ENCODE data around the gene ELOA. TPM values are rescaled to one million over a fixed set of nuclear protein-coding genes. Genes with fewer than 3 reads are reported as not detected.

ELOA gene, protein sequence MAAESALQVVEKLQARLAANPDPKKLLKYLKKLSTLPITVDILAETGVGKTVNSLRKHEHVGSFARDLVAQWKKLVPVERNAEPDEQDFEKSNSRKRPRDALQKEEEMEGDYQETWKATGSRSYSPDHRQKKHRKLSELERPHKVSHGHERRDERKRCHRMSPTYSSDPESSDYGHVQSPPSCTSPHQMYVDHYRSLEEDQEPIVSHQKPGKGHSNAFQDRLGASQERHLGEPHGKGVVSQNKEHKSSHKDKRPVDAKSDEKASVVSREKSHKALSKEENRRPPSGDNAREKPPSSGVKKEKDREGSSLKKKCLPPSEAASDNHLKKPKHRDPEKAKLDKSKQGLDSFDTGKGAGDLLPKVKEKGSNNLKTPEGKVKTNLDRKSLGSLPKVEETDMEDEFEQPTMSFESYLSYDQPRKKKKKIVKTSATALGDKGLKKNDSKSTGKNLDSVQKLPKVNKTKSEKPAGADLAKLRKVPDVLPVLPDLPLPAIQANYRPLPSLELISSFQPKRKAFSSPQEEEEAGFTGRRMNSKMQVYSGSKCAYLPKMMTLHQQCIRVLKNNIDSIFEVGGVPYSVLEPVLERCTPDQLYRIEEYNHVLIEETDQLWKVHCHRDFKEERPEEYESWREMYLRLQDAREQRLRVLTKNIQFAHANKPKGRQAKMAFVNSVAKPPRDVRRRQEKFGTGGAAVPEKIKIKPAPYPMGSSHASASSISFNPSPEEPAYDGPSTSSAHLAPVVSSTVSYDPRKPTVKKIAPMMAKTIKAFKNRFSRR
- polyA plus RNA-seq (ENCODE audit: insufficient read length in 4 of 4), result 10 to 100 TPM; 32.2 to 41.2 (median 36.0) TPM

DNA sequence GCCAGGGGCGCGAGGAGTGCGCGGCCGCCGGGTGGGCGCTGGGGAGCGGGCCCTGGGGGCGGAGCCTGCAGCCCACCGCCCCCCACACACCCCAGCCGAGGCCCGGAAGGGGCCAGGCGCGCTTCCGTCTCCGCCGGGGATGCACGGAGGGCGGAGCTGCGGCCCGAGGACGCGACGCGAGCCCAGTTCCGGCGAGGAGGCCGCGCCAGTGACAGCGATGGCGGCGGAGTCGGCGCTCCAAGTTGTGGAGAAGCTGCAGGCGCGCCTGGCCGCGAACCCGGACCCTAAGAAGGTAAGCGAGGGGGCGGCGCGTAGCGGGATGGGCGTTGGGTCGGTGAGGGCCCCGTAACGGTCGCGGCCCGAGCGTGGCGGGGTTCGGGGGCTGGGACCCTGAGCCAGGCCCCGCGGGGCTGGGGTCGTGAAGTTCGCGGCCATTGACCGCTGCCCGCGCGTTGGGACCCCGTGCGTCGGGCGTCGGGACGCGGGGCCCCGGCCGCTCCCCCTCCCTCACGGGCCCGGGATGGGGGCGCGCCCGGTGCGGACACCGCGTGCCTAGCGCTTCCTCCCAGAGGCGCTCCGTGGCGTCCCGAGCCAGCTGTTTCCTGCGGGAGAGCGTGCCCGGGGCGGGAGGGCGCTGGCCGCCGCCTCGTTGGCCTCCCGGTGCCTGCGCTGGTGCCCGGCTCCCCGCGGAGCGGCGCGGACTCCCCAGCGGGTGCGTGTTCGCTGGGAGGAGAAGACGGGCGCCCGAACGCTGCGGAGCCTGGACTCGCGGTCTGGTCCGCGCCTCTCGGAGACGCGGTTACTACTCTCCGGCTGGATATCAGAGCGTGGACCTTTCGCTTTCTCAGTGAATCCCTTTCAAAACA lies at the start of gene ELOA:
Gene ELOA (plus strand): TSS at position 185 of the 866 bp plus-strand sequence. CDS start 33 bp downstream, at position 218.
- peak in 3 of 4 donors; percentile 66 to 74 (median 69) for DNase-seq (ENCODE audit: low read depth in 4 of 4, low spot score in 3 of 4)

DNA sequence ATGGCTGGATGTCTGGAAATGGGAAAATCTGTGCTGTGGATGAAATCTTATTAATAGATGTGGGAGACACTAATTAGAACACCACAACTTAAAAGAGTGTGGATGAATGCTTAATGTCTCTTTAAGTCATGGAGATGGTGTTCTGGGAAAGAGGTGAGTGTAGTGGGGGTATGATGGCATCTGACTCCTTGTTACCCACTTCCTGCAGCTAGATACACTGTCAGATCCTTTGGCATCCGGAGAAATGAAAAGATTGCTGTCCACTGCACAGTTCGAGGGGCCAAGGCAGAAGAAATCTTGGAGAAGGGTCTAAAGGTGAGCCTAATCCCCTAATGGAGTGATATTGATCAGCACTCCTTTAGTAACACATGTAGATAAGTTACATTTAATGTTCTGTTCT lies 49.7 kb upstream of the ELOA start:
- DNase-seq (ENCODE audit: low read depth in 4 of 4, low spot score in 3 of 4), result no peak

DNA sequence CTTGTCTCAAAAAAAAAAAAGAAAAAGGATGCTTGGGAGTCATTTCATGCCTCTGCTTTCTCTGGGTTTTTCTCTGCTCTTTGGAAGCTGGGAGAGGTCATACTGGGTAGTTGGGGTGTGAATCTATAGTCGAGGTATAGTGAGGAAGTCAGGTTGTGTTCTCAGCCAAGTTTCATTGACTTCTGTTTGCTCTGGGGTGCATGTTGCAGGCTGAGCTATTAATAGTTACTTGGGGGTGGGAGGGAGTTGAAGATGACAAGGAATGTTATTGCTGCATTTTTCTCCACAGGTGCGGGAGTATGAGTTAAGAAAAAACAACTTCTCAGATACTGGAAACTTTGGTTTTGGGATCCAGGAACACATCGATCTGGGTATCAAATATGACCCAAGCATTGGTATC lies 48.9 kb upstream of the ELOA start:
- DNase-seq (ENCODE audit: low read depth in 4 of 4, low spot score in 3 of 4), result no peak

DNA sequence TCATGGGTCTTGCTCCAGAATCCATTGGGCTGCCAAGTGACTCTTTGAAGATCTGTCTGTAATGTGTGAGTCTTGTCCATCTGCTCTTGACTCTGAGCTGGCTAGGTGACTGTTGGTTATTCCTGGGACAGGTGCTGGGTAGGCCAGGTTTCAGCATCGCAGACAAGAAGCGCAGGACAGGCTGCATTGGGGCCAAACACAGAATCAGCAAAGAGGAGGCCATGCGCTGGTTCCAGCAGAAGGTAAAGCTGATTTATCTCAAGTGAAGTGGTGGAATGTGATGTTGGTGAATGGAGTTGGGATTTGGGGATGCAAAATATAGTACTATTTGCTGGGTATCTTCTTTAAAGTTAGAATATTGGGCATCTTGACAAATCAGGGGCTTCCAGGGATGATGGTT lies 47.6 kb upstream of the ELOA start:
- no peak for DNase-seq (ENCODE audit: low read depth in 4 of 4, low spot score in 3 of 4)

DNA sequence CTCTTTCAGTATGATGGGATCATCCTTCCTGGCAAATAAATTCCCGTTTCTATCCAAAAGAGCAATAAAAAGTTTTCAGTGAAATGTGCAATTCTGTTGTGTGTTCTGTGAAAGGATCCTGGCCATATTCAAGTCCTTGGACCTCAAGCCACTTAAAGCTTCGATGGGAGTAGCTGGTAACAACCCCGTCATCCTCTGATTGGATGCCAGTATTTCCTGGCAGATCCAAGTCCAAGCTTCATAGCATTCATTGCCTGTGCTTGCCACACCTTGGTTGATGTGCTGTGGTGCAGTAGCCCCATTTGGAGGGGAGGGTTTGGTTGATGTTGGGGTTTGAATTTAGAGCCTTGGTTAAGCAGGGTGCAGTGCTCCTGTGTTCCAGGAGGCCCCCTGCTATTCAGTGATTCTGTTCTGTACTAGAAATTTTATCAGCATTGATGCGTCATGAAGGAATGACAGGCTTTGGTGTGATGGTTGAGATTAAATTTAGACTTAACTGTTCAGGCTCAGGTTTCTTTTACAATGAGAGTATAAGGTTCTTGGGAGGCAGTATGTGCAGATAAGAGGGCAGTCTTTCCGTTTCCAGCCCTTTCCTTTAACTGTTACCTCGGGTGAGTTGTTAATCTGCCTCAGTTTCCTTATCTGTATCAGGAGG lies 46.8 kb upstream of the ELOA start:
- no peak for DNase-seq (ENCODE audit: low read depth in 4 of 4, low spot score in 3 of 4)

DNA sequence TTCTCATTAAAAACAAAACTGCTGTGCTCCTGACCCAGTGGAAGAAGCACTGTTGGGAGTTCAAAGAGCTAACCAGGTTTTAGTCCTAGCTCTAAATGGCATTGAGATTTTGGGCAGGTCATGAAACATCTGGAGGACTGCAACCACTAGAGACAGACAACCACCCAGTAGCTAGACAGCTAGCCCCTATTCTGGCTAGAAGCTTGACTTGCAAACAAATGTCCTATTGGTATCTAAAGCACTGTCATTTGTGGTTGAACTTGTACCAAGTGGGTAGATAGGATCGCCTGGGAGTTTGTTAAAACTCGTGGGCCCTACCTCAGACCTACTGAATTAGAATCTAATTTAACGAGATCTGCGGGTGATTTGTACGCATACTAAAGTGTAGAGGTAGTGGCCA lies 44.8 kb upstream of the ELOA start:
- no peak for DNase-seq (ENCODE audit: low read depth in 4 of 4, low spot score in 3 of 4)

DNA sequence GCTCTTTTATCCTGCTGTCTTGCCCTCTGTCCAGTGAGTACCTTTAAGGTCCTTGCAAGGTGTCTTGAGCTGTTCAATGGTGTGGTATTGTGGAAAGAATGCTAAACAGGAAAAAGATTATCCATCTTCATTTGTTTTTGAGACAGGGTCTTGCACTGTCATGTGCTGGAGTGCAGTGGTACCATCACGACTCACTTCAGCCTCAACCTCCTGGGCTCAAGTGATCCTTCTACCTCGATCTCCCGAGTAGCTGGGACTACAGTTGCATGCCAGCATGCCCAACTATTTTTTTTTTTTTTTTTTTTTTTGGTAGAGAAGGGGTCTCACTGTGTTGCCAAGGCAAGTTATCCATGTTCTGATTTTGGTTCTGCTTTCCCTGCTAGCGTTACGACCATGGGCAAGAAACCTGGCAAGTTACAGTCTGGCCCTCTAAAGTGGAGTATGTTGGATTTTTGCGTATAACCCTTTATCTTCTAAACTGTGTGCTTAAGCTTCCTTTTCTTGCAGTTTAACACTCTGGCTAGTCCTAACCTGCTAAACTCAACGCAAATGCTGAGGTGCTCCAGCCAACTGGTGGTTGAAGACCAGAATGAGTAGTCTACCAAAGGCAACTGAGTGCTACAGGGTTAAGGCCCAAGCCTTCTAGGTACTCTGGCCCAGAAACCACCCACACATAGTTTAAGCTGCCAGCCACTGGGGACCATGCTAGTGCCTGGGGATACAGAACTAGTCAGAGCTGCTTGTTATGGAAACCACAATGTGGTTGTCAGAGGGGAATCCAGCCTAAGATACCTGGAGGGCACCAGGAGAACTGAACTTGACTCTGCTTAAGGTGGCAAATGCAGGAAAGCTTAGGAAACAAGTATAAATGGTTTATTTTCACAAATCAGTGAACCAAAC lies 43.7 kb upstream of the ELOA start:
- no peak for DNase-seq (ENCODE audit: low read depth in 4 of 4, low spot score in 3 of 4)

DNA sequence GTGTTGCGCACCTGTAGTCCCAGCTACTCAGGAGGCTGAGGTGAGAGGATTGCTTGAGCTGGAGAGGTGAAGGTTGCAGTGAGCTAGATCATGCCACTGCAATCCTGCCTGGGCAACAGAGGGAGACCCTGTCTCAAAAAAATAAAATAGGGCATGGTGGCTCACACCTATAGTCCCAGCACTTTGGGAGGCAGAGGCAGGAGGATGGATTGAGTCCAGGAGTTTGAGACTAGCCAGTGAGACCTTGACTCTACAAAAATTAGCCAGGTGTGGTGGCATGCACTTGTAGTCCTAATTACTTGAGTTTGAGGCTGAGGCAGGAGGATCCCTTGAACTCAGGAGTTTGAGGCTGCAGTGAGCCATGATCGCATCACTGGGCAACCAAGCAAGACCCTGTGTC lies 42.0 kb upstream of the ELOA start:
- DNase-seq (ENCODE audit: low read depth in 4 of 4, low spot score in 3 of 4), result no peak

DNA sequence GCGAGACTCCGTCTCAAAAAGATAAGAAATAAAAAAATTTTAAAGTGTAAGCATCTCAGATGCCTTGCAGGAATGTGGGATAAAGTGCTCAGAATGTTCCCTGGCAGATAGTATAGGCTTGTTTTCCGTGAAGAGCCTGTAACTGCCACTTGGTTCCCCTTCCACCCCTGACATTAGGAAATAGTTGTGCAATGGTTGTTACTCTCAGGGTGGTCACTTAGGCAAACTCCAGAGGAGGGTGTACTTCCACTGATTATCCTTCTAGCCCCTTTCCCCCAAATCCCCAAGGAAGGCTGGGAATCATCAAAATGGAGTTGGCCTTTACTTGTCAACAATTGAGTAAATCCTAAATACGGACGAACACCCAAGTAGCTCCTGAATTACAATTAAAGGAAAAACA lies 41.3 kb upstream of the ELOA start:
- DNase-seq (ENCODE audit: low read depth in 4 of 4, low spot score in 3 of 4), result no peak

DNA sequence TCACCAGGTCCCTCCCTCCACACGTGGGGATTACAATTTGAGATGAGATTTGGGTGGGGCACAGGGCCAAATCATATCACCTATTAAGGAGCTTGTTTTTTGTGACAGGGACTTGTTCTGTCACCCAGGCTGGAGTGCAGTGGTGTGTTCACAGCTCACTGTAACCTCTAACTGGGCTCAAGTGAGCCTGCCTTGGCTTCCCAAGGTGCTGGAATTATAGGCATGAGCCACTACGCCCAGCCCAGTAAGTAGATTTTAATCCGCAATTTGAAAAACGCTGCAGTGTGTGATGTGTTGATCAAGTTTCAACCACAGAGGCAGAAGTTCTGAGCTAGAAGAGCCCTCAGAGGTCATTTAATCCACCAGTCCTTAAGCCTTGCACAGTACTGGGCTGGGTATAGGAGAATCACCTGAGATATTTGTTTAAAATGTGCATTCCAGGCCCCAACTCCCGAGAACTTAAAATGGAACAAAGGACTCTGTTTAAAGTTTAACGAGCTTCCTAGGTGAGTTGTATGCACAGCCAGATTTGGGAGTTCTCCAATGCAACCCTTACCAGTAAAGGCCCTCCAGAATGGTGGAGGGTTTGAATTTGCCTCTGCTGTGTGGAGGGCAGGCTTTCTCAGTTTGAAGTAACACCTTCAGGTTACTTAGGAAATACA lies 38.3 kb upstream of the ELOA start:
- no peak for DNase-seq (ENCODE audit: low read depth in 4 of 4, low spot score in 3 of 4)

DNA sequence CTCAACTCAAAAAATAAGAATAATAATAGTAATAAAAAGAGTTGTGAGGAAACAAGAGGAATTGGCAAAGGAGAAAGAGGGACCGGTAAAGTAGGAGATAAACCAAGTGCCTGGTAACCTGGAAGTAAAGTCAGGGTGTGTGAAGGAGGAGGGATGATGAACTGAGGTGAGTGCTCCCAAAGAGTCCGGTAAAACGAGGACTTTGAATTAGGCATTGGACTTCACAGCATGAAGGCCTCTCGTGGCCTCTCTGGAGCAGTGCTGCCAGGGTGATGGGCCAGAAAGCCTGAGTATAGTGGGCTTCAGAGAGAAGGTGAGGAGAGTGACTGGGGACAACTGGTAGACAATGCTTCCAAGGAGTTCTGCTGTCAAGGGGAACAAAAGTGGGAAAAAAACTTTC lies 34.0 kb upstream of the ELOA start:
- no peak for DNase-seq (ENCODE audit: low read depth in 4 of 4, low spot score in 3 of 4)

DNA sequence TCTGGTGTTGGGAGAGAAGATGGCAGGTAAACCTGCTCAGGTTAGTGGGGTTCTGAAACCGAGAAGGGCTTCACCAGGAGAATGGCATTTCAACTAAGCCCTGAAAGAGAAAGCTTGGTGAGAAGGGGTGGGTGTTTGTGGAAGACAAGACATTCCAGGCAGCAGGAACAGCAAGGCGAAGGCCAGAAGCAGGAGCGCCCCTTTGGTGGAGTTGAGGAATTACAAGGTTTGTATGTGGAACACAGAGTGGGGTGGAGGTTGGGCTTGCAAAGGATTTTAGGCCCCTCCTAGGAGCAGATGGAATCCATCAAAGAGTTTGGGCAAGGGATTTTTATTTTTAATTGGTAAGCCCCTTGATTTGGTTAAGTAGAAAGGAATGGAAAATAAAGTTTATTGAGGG lies 24.8 kb upstream of the ELOA start:
- DNase-seq (ENCODE audit: low read depth in 4 of 4, low spot score in 3 of 4), result peak in 1 of 4 donors; percentile 7

DNA sequence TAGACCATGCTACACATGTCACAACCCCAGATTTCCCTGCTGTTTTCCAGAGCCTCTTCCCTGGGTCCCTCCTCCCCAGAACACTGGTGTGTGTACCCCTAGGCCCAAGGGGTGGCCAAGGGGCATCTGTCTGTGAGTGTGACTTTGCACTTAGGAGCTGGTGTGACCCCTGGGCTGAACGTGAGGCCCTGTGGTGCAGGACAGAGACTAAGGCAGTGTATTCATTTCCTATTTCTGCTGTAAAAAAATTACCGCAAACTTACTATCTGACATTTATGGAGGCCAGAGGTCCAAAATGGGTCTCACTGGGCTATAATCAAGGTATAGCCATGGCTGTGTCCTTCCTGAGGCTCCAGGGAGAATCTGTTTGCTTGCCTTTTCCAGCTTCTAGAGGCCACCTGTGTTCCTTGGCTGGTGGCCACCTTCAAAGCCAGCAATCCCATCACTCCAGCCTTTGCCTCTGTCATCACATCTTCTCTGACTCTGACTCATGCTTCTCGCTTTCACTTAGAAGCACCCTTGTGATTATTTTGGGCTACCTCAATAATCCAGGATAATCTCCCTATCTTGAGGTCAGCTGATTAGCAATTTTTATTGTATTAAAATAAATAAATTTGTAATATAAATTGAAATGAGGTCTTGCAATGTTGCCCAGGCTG lies 24.0 kb upstream of the ELOA start:
- DNase-seq (ENCODE audit: low read depth in 4 of 4, low spot score in 3 of 4), result no peak

DNA sequence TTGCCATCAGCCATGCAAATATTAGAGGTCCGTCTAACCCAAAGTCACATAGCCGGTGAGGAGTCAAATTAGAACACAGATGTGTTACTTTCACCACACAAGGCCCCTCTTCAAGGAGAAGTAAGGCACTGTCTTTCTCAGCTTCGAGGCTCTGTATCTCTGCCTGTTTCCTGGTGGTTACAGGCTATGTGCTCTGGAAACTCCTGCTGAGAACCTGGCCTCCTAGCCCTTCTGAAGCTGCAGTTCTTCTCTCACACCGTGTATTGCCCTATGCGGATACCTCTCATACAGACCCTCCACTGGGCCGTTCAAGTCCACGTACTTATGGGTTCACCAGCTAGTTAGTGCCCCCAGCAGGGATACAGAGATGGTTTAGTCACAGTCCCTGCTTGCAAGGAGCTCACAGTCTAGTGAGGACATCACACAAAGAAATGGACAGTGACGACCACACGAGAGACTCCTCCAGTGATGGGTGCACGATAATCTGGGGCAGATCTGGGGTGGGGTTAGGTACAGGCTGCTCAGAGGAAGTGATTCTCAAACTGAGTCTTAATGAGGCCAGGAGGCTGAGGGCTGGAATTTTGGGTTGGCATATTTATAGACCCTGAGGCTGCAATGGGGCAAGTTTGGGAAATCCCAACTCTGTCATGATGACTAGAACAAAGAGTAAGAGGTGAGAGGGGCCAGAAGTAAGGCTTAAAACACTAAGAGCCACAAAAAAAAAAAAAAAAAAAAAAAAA lies 22.8 kb upstream of the ELOA start:
- DNase-seq (ENCODE audit: low read depth in 4 of 4, low spot score in 3 of 4), result no peak

DNA sequence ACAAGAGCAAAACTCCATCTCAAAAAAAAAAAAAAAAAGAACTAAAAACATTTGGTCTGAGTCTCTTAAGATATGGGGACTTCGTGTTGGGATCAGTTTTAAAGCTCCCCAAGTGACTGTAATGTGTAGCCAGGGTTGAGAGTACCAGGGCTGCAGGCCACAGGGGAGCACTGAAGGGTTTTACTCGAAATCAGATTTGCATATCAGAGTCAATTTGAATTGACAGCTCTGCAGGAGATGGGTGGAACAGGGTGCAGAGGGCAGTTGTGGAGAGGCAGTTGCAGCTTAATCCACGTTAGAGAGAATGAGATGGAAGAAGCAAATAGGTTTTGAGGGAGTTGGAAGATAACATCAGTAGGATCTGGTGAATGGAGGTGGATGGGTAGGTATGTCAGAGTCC lies 20.6 kb upstream of the ELOA start:
- DNase-seq (ENCODE audit: low read depth in 4 of 4, low spot score in 3 of 4), result no peak

DNA sequence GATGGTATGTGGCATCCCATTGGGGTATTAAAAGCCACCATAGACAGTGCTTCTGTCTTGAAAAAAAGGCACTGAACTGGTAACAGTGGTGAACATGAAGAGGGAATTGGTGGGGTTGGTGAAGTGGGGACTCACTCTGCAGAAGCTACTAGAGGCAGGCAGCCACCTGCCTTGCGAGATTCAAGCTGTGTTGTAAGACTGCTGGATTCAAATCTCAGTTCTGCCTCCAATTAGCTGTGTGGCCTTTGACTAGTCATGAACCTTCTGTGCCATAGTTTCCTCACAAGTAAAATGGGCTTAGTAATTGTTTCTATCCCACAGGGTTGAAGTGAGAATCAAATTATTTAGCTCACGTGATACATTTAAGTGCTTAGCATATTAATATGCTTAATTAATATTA lies 16.6 kb upstream of the ELOA start:
- no peak for DNase-seq (ENCODE audit: low read depth in 4 of 4, low spot score in 3 of 4)

DNA sequence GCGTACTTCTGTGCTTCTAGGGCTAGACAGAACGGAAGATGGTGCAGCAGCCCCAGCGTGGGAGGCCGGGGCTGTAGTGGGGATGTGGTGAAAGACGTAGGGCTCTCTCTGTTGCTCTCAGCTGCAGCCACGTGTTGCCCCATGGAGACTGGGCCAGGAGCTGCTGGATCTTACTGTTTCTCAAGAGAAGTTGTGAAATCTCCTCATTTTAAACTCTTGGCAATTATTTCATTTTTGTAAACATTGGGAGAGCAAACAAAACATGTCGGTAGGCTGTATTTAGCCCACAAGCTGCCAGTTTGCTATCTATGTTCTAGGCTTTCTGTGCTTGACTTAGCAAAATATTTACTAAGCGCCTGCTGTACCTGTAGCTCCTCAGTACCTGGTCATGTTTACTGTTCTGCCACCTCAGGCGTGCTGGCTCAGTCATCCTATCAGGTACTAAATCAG lies 15.9 kb upstream of the ELOA start:
- DNase-seq (ENCODE audit: low read depth in 4 of 4, low spot score in 3 of 4), result no peak

Data from right renal pelvis (tissue), 4 donors.